ENCODE measurements around the gene HTR3B. TPM values are rescaled to one million over a fixed set of nuclear protein-coding genes. Genes with fewer than 3 reads are reported as not detected.

The HTR3B gene
- total RNA-seq = not detected in 2 replicates

DNA sequence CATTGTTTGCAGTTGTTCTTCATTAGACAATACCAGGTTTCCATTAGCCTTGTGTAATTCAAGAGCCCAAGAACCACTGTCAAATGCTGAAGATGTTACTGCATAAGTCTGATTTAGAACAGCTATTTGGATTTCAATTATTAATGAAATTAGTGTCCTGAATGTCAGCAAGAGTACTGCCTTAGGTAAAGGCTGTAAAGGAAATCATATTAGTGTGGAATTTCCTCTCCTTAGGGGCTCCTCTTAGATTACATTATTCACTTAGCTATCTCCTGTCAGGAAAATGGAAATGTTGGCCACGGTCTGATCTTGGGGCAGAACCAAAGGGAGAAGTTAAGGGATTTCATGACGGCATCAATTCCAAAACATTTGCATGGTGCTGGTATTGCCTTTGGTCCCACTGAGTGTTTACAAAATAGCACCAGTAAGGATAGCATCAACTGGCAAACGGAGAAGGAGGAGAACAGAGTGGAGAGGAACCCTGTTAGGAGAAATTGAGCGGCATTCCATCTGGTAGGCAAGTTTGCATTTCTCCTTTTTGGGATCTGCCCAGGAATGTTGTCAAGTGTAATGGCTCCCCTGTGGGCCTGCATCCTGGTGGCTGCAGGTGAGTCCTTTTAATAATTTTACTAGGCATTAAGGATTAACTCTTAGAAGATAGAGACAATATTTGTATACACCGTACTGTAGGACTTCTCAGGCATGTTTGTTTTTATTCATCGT lies at the start of gene HTR3B:
Gene HTR3B (plus strand): TSS at position 418 of the 723 bp plus-strand sequence. CDS start 138 bp downstream, at position 556.

GRCh38 chr11:113875234-113876073 lies 29.1 kb upstream of the HTR3B start, which contains the start of gene USP28:
USP28 (minus strand) TSS chr11:113875572; CDS start chr11:113875501, 71 bp downstream.

DNA sequence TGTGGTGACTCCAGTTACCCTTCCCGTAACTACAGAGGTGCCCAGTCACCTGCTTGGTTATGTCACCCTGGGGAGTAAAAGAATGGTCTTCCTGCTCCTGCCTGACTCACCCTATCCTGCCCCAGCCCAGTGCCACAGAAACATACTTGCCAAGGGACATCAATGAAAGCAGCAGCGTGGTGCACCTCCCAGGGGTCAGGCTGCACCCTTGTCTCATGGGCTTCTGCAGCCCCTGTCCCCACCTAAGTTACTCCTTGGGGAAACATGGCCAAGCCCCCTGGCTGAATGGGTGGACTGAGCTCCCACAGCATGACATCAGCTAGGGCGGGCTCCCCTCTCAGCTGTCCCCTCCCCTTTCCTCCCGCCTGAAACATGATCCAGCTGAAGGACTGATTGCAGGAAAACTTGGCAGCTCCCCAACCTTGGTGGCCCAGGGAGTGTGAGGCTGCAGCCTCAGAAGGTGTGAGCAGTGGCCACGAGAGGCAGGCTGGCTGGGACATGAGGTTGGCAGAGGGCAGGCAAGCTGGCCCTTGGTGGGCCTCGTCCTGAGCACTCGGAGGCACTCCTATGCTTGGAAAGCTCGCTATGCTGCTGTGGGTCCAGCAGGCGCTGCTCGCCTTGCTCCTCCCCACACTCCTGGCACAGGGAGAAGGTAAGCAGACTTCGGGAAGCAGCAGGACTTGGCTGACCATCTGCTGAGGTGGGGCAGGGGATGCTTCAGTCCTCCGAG lies 70.3 kb downstream of the HTR3B start, which contains the start of gene HTR3A:
Gene HTR3A (plus strand): TSS at position 368 of the 730 bp plus-strand sequence. CDS start 218 bp downstream, at position 586.

Other genes starting within 250 kb of the HTR3B start
- not detected in 2 replicates for gene TMPRSS5, start 198.5 kb upstream of the HTR3B start, total RNA-seq
- gene ZW10, start 131.1 kb upstream of the HTR3B start, total RNA-seq = 9.4 and 10.0 TPM in 2 replicates
- not detected in 2 replicates for gene CLDN25, start 125.0 kb upstream of the HTR3B start, total RNA-seq
- 20.5 and 21.2 TPM in 2 replicates for gene USP28, start 29.2 kb upstream of the HTR3B start, total RNA-seq
- gene HTR3A, start 70.3 kb downstream of the HTR3B start, total RNA-seq = not detected in 2 replicates
- gene ZBTB16, start 154.9 kb downstream of the HTR3B start, total RNA-seq = 40.0 and 49.4 TPM in 2 replicates

Data from pericardium fibroblast (primary cell).